COR-L47 (cell line): Measurements from ENCODE around the gene RFX4.
"Not testable (repeated sequence)": the region's sequence is repeated elsewhere in the genome, so short reads cannot be mapped to it uniquely, and the experiment has no call there.

Experiments
- DNase-seq: peaks from one replicate; lab custom pipeline; 2025; lab: John Stamatoyannopoulos, UW

The RFX4 gene

DNA sequence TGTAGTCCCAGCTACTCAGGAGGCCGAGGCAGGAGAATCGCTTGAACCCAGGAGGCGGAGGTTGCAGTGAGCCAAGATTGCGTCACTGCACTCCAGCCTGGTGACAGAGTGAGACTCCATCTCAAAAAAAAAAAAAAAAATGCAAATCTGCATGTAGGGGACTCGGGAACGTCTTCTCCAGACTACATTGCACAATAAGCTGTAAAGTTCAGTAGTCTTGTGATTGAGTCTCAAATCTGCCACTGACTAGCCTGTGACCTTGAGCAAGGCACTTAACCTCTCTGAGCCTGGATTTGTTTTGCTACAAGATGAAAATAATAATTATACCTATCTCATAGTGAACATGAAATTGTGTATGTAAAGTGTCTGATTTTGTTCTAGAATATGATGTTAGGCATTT lies 109.2 kb downstream of the RFX4 start:
- DNase-seq, result not testable (repeated sequence)

DNA sequence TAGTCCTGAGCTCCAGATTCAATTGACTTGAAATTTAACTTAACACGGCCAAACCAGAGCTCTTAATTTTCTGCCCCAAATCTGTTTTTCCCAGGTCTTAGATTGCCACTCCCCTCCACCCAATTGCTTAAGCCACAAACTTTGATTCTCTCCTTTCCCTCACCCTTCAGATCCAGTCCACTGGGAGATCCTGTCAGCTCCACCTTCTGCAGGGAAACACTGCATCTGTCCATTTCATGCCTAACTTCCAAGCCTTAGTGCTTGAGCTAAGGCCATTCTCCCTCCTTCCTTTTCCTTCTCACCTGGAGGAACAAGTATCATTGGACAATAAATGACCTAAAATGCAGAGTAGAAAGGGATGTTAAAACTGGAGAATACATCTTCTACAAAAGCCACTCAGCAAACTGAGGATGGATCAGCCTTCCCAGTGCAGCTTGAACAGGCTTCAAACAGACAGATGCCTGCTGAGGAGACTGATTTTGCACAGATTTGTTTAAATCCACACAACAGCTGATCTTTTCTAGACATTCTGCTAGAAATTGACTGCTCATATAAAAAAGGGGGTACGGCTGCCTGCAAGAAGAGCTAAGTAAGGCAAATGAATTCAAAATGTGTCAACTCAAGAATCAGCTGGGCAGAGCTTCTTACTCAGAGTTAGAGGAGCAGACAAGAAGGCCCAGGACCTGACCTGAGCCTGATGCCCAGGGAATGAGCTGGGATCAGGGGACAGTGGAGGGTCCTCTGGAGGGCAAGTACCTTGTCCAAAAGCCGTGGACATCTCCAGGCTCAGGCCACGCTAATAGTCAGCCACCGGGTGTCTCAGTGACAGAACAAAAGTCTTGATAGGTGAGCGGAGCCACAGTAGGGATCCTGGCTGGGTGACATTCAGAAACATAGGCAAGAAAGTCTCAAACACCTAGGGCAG lies 110.4 kb downstream of the RFX4 start:
- DNase-seq, result no peak

DNA sequence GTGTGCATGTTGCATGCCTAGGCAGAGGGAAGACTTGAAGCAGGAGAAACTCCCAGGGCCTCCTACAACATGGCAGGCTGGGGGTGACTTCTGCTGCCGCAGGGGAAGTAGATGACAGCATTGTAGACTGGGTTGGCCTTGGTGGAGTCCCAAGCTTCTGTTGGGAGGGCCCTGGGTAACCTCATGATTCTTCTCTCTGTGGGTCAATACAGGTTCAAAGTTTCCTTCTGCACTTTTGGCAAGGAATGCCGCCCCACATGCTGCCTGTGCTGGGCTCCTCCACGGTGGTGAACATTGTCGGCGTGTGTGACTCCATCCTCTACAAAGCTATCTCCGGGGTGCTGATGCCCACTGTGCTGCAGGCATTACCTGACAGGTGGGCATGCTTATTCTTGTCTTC lies 113.3 kb downstream of the RFX4 start:
- no peak for DNase-seq

DNA sequence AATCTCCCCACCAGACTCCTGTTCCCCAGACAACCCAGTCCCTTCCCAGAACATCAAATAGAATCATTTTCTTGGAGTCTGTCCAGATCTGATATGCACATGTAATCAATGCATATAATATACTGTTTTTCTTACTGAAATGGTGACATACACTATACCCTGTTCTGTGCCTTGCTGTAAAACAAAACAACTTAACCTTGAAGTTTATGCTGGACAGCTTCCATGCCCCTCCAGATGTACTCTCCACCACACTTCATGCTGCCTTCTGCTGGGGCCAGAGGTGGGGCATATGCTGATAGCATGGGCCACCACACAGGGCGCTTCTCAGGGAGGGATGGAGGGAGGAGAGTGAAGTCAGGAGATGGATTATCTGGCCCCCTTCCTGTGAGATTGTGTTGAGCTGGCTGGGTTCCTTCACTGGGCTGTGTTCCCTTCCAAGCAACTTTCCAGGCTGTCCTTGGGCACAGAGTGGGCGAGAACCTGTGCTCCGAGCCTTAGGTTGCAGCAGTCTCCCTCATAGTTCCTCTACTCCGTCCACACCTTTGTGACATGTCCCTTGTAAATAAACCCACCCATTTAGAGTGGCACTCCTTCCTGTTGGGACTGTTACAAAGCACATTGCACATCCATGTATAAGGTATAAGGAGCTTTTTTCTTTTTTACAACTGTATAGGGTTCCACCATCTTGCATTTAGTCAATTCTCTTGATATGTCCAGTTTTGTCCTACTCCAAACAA lies 114.0 kb downstream of the RFX4 start:
- DNase-seq, result peak; percentile 21

DNA sequence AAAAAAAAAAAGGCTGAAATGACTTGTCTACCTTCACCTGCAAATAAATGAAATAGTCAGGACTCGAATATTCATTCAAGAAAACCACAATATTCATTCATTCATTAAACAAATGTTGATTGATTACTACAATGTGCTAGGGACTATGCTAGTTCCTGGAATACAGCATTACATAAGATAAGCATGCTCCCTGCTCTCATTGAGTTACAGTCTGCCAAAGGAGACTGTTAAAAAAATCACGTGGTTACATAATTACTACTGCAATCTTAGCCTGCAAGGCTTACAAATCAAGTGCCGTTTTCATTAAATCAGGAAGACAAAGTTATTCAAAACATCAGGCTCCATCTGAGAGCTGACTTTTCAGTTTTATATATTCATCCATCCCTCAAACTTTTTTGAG lies 121.3 kb downstream of the RFX4 start:
- no peak for DNase-seq

DNA sequence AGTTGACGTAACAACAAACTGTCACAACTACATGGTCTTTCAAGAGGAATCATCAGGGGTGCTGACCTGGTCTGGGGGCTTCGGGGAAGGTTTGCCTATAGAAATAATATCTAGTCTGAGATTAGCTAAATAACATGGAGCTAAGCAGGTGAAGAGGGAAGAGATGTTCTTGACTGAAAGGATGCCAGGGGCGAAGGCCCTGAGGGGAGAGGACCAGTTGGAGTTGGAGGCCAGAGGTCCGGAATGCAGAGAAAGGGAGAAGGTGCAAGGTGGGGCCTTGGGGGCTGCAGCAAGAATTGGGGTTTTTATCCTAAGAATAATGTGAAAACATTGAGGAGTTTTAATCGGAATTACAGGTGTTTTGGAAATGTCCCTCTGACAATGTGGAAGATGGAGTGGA lies 123.2 kb downstream of the RFX4 start:
- DNase-seq, result no peak

DNA sequence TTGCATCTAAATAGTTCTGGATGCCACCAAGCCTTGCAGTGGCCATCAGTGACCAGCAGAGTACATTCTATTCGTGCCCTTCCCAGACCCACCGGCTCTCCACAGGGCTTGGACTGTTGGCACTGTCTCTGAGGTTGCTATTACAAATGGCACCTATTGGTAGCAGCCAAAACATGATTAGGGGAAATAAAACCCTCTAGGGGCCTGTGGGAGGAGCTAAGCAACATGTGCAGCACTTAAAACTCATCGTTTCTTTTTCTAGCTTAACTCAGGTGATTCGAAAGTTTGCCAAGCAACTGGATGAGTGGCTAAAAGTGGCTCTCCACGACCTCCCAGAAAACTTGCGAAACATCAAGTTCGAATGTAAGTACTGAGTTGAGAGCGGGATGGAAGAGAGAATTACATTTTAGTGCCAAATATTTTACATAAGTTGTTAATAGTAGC lies 126.3 kb downstream of the RFX4 start:
- DNase-seq, result no peak

DNA sequence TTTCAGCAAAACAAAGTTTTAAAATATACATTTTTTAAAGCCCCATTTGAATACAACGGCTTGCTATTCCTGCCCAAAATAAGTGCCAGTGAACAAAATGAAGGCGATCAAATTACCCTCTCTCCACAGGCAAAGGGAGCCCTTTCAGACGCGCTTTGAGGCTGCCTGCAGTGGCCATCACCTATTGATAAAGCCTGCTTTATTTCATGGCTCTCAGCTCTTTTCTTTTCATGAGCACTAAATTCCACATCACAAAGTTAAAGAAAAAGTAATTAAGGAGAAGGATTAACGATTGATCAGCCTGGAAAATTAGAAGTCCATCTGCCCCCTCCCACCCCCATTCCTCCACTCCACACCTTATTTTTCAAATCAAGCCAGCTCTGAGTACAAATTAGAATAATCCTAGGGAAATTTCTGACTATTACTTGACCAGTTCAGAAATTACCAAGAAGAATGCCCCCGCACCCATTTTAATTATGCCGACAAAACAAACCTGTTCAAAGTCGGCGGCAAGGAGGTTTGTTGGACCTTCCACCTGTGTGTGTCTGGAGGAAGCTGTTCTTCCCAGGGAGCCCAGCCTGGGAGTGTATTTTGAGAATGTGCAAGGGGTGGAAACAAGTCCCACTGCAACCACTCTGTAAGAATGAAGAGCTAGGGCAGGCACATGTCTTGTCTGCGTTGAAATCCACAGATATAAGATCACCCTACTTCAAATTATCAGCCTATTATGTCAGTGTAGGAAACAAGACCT lies 127.5 kb downstream of the RFX4 start:
- DNase-seq, result no peak

DNA sequence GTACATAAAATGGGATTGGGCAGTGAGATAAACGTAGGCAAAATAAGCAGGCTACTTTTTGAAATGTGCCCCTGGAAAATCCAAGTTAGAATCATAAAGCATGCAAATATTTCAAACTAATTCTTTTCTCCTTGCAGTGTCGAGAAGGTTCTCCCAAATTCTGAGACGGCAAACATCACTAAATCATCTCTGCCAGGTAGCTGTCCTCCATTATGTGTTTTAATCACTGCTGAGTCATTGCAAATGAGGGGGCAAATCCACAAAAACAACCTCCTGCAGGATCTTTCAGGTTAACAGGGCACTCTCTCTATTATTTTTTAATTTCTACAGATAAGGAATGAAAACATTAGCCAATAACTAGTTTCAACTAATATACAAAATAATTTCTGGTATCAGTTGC lies 128.5 kb downstream of the RFX4 start:
- no peak for DNase-seq

DNA sequence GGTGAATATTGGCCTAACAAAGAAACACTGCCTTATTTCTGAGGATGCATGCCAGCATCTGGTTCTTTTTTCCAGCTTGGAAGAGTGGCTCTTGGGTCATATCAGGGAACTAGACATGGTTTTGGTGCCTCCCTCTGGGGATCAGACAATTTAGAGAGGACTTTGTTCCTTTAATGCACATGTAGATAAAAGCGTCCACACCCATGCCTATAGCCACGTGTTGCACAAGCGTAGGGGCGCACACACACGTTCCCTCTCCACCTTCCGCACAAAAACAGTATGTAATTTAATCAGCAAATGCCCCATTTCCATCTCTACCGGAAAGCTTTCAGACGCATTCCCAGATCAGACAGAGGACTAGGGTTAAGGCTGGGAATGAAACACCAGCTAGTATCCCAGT lies 130.0 kb downstream of the RFX4 start:
- DNase-seq, result no peak

DNA sequence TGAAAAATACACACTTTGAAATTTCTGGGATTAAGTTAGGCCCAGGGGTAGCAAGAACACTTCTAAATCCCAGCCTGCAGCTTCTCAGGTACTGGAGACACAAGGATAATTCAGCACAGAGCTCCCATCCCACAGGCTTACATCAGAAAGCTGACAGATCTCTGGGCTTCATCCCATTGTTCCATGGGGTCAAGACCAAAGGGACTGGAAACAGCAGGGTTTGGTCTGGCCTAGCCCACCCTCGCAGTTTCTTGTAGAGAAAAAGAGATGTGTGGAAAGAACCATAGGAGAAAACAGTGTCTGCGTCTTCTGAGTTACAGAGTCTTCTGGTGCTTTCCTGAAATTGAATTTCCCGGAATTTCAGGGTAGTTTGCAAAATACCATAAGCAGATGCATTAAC lies 132.1 kb downstream of the RFX4 start:
- DNase-seq, result no peak

DNA sequence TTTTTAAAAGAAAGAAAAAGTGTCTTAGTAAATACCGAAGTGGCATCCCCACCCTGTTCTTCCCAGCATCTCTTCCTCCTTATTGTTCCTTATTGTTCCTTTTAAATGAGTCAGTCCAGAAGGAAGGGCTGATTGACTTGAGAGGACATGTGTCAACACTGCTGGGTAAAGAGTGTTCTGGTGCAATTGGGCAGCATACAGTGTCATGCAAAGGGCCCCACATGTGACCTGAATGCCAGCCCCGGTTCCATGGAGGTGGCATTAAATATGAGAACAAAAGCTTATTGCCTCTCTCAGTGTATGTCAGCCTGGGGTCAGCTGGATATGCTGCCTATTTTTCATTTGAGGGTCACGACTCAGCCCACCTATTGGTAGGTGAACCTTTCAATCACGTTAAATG lies 132.8 kb downstream of the RFX4 start:
- DNase-seq, result no peak

DNA sequence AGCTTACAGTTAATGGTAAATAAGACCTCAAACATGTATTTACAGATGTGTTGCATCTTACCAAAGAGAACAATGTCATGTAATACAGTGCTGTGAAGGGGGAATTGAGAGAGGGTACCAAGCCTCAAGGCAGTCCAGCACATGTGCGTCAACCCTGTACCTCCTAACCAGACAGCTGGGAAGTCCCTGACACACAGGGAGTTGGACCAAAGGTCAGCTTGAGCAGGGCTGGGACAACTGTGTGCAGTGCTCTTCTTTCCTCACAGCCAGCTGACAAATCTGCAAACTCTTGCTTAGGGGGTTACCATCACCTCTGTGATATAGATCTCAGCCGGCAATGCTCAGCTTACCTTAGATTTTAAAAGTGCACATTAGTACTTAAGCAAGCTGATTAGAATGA lies 134.9 kb downstream of the RFX4 start:
- no peak for DNase-seq

DNA sequence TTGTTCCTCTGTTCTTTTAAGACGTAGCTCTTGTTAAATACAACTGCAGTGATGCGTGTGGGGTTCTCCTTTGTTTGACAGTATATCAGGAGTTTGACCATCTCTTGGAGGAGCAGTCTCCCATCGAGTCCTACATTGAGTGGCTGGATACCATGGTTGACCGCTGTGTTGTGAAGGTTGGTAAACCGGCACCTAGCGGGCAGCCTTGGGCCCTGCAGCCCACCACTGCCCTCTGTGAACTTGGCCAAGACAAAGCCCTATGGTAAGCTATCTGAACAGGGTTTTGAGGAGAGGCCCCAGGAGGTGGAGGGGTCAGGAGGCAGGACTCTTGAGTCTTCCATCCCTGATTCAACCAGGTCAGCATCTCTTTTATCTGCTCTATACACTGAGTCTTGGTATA lies 137.1 kb downstream of the RFX4 start:
- no peak for DNase-seq

DNA sequence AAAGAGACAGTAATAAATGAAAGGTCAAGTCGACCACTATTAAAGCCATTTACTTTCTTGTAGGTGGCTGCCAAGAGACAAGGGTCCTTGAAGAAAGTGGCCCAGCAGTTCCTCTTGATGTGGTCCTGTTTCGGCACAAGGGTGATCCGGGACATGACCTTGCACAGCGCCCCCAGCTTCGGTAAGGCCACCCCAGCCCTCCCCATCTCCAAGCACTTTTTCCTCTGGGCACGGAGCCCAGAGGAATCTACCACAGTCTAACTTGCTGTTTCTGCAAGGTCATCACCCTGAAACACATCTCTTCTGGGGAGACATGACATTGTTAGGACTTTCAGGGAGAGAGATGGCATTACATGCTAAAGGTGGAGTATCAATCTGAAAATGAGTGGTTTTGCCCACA lies 137.9 kb downstream of the RFX4 start:
- no peak for DNase-seq

DNA sequence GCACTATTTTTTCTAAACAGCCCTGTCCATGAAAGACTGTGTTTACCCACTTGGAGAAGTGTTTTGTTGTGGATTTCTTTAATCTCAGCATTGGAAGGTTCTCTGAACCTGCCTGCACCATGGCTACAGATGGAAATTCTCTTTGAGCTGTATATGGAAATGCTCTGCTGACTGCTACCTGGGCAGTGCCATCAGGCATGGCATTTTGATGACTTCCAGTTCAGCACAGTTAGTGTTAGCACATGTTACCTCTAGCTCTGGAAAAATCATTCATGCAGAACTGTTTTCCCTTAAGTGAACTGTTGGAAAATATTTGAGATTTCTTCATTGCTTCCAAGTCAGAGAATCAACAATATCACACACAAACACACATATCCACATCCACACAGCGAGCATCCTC lies 139.1 kb downstream of the RFX4 start:
- DNase-seq, result no peak

DNA sequence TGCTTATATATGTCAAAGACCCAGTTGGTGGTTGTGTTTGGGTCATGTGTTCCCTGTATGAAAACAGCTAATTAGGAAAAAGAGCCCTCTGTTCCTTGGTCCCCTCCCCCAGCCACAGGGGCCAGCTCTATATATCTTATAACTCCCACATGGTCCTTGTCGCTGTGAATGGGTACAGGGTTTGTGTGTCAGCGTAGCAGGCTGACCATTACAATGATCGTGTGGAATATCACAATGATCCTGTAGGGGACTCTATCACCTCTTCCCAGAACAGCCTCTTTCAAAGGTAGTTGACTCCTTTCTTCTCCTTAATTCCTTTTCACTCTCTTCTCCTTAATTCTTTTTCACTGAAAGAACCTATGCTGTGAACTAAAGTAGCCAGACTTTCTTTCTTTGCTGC lies 140.0 kb downstream of the RFX4 start:
- DNase-seq, result no peak

DNA sequence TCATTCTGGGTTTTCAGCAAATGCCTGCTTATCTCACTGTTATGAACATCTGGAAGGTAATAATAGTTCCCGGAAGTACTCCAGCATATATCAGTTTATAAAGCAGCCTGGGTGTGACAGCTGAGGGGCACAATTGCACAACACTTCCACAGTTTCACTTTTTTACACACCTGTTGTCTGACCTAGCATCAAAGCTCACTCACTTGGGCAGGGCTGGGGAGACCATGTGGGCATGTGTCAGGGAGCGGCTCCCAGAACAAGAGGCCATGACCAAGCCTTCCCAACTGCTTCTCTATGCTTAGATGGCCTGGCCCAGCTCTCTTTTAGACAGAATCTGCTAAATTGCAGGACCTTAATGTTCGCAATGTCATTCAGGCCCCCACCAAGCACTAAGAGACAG lies 140.6 kb downstream of the RFX4 start:
- DNase-seq, result no peak

DNA sequence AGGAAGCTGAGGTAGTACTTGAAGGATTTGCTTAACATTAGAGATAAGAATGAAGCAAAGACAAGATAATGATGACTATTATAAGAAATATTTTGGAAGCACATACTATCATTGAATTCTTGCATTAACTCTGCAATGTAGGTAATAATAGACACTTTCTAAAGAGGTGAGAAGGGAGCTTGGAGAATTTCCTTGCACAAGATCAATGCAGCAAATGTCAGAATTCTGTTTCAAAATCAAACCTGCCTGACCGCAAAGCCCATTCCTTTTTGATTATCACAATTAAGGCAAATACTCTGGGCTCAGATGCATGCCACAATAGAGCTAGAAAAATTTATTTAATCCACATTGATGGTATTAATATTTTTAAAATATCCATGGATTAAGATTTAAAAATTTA lies 141.3 kb downstream of the RFX4 start:
- DNase-seq, result no peak

DNA sequence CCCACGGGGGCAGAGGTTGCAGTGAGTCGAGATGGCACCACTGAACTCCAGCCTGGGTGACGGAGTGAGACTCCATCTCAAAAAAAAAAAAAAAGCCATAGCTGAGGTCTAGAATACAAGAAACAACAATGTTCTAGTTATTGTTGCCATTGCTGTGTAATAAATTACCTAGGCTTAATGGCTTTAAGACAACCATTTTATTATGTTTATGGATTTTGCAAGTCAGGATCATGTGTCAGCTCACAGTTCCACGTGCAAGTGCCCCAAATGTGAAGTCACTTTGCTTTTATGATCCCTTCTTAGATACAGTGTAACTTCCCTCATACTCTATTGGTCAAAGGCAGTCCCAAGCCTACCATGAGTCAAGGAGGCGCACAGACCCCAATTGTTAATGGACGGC lies 142.1 kb downstream of the RFX4 start:
- no peak for DNase-seq

DNA sequence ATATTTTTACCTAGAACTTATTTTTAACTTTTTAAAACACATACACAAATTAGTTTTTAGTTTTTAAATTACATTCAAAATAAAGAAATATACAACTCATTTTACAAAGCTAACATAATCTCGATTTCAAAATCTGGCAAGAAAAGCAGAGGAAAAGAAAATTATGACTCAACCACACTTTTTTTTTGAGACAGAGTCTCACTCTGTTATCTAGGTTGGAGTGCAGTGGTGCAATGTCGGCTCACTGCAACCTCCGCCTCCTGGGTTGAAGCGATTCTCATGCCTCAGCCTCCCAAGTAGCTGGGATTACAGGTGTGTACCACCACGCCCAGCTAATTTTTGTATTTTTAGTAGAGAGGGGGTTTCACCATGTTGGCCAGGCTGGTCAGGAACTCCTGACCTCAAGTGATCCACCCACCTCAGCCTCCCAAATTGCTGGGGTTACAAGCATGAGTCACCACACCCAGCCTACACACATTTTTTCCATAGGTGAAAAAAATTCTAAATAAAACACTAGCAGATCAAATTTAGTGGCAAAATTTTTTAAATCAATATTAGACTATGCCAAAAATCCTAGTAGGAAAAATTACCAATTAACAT lies 143.9 kb downstream of the RFX4 start:
- DNase-seq, result not testable (repeated sequence)

DNA sequence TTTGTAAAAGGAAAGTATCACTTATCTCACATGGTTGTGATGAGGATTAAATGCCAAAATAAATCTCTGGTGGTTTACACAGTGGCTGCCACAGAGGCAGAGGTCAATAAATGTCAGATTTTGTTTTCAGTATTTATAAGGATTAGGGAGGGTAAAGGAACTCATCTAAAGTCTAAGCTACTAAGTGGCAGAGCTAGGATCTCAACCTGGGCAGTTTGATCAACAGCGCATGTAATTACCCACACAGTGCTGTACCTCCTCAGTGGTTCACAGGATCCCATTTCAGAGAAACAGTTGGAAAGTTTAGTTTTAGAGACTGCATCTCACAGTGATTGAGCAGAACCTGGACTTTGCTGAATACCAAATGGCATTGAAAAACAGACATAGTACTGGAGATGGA lies 146.8 kb downstream of the RFX4 start:
- no peak for DNase-seq
